ENCODE measurements around the gene USP24.

DNA sequence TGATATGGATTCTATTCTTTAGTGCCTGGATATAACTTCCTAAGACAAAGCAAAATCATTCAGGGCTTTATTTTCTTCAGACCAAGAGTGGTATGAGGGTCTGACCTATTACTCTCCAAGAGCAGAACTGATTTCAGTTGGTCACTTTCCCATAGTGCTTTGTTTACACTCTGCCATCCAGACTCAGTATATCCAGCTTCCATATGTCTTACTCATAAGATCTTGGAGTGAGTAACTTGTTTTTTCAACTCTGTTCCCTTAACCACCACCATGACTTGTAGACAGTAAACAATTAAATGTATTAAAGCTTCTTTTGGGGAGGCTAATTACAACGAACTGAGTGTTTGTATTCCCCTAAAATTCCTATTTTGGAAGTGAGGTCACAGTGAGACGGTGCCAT is 83.4 kb downstream of the USP24 start:
- TF ChIP-seq, protein P1, sequence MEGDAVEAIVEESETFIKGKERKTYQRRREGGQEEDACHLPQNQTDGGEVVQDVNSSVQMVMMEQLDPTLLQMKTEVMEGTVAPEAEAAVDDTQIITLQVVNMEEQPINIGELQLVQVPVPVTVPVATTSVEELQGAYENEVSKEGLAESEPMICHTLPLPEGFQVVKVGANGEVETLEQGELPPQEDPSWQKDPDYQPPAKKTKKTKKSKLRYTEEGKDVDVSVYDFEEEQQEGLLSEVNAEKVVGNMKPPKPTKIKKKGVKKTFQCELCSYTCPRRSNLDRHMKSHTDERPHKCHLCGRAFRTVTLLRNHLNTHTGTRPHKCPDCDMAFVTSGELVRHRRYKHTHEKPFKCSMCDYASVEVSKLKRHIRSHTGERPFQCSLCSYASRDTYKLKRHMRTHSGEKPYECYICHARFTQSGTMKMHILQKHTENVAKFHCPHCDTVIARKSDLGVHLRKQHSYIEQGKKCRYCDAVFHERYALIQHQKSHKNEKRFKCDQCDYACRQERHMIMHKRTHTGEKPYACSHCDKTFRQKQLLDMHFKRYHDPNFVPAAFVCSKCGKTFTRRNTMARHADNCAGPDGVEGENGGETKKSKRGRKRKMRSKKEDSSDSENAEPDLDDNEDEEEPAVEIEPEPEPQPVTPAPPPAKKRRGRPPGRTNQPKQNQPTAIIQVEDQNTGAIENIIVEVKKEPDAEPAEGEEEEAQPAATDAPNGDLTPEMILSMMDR (IDR thresholded peaks at IDR 0.05; ENCODE audit: low read depth, low read length): no peak
- no peak for TF ChIP-seq EZH2phosphoT487 (IDR thresholded peaks at IDR 0.05; ENCODE audit: low read depth)
